ENCODE measurements around the gene BCL6. TPM values are rescaled to one million over a fixed set of nuclear protein-coding genes. Genes with fewer than 3 reads are reported as not detected.
A peak's percentile ranks its signal among the peaks of the same experiment; 100 is the strongest.

The BCL6 gene
- total and polyA plus RNA-seq, 2 donors (not counting 1 experiment from before 2014, with no cell fraction given): 21.2 to 48.2 TPM

DNA sequence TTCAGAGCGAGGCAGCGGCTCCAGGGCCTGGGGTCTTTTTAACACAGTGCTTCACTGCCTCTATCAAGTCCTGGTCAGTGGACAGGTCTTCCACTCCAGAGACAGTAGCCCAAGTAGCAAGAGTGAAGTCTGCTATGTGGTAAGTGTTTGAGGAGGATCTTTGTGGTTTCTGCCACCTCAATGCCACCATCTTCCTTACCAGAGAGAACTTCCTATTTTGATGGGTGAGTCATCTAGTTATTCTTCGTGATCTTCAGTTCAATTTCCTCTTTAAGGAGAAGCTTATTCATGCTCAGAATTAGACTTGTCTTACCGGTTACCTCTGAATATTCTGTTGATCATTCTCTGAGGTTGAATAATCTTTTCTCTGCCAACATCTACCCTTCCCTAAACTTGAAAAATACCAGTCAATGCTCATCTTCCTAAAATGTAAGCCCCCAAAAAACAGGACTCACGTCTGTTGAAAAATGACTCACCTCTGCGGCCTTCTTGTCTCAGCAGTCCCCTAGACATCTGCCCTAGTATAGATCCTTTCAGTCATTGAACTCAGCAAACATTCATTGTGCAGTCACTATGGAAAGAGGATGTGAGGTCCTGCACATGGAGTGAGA, 32.2 kb upstream of the BCL6 start:
- Mint-ChIP-seq H3K9me3 (ENCODE audit: insufficient read depth) (no peaks in the 10 kb centered on the region), H3K4me1 (peaks cover 33% of the 10 kb centered on the region), H3K4me3 (peak overlapping the region; percentile 62), H3K27me3 (no peaks in the 10 kb centered on the region), H3K27ac (peak overlapping the region; percentile 89)
- Histone ChIP-seq H3K4me1 (ENCODE audit: control insufficient read depth in 2 of 2, insufficient read depth in 2 of 2, low read length in 2 of 2) (peaks cover 29 to 35% of the 10 kb centered on the region in 2 donors), H4K20me1 (ENCODE audit: control insufficient read depth, insufficient read depth, low read length, poor library complexity, severe bottlenecking) (no peaks in the 10 kb centered on the region), H3K36me3 (replicated peaks in 1 of 2; ENCODE audit: control extremely low read depth in 1 of 2, control insufficient read depth in 1 of 2, extremely low read depth in 1 of 2, insufficient read depth in 2 of 2, low read length in 1 of 2) (no peaks in the 10 kb centered on the region), H3K27me3 (replicated peaks in 1 of 4; ENCODE audit: control extremely low read depth in 1 of 4, control insufficient read depth in 3 of 4, insufficient read depth in 4 of 4, low read length in 3 of 4) (no peaks in the 10 kb centered on the region), H3K27ac (ENCODE audit: low read length in 2 of 2) (peak overlapping the region in 1 of 2 donors; percentile 6), H3K79me2 (ENCODE audit: control insufficient read depth, insufficient read depth, low read length) (no peaks in the 10 kb centered on the region), H2AFZ (ENCODE audit: insufficient read depth, low read depth, low read length, poor library complexity, severe bottlenecking) (no peak overlapping the region), H3K9me3 (ENCODE audit: control extremely low read depth in 1 of 3, control insufficient read depth in 2 of 3, insufficient read depth in 1 of 3, low read length in 2 of 3) (no peaks in the 10 kb centered on the region), H3K4me3 (ENCODE audit: control extremely low read depth in 1 of 5, extremely low read depth in 1 of 5, insufficient read depth in 1 of 5, low read depth in 2 of 5, low read length in 4 of 5) (no peak overlapping the region), H3K4me2 (replicated peaks; ENCODE audit: low read depth, low read length, poor library complexity, severe bottlenecking) (peak overlapping the region; percentile 16), H3K9ac (ENCODE audit: low read length) (no peak overlapping the region)
- POLR2A ChIA-PET: interaction anchor here (1.0 kb wide), 1 partner anchor 32 kb away, joined by 4 read pairs; the partner anchor contains the start of gene BCL6
- intact Hi-C loops (cut with micrococcal nuclease): loop anchor here (2.0 to 10.0 kb wide), 2 partner anchors 331 to 377 kb away; partner anchors contain the start of gene LPP
- ATAC-seq (ENCODE audit: low read depth): peak; percentile 80
- peak; percentile 78 for DNase-seq
- WGBS (ENCODE audit: insufficient coverage): 80% methylated on average over 1 of the region's 6 CpGs
- TF ChIP-seq EZH2 (IDR thresholded peaks at IDR 0.05; ENCODE audit: borderline replicate concordance, insufficient read depth, low read depth, low read length, poor library complexity, severe bottlenecking): no peak
- TF ChIP-seq, protein P1, sequence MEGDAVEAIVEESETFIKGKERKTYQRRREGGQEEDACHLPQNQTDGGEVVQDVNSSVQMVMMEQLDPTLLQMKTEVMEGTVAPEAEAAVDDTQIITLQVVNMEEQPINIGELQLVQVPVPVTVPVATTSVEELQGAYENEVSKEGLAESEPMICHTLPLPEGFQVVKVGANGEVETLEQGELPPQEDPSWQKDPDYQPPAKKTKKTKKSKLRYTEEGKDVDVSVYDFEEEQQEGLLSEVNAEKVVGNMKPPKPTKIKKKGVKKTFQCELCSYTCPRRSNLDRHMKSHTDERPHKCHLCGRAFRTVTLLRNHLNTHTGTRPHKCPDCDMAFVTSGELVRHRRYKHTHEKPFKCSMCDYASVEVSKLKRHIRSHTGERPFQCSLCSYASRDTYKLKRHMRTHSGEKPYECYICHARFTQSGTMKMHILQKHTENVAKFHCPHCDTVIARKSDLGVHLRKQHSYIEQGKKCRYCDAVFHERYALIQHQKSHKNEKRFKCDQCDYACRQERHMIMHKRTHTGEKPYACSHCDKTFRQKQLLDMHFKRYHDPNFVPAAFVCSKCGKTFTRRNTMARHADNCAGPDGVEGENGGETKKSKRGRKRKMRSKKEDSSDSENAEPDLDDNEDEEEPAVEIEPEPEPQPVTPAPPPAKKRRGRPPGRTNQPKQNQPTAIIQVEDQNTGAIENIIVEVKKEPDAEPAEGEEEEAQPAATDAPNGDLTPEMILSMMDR (IDR thresholded peaks at IDR 0.05): no peak
- CTCF ChIA-PET: interaction anchor here (1.0 to 1.6 kb wide), 4 partner anchors 32 to 1180 kb away, joined by 3 to 8 read pairs (median 3); partner anchors contain the start of gene BCL6

GRCh38 chr3:187775549-187775948, 30.3 kb upstream of the BCL6 start:
- ATAC-seq (ENCODE audit: low read depth) (no peak), DNase-seq (no peak)
- H3K4me3 Mint-ChIP-seq: no peak overlapping the region
- H3K27me3 Mint-ChIP-seq: no peaks in the 10 kb centered on the region
- no peaks in the 10 kb centered on the region for H3K9me3 Mint-ChIP-seq (ENCODE audit: insufficient read depth)
- no peak overlapping the region for H3K27ac ChIP-seq (ENCODE audit: low read length in 2 of 2)
- no peaks in the 10 kb centered on the region for H3K9me3 ChIP-seq (ENCODE audit: control extremely low read depth in 1 of 3, control insufficient read depth in 2 of 3, insufficient read depth in 1 of 3, low read length in 2 of 3)
- H3K36me3 ChIP-seq (replicated peaks in 1 of 2; ENCODE audit: control extremely low read depth in 1 of 2, control insufficient read depth in 1 of 2, extremely low read depth in 1 of 2, insufficient read depth in 2 of 2, low read length in 1 of 2): no peaks in the 10 kb centered on the region
- H3K27me3 ChIP-seq (replicated peaks in 1 of 4; ENCODE audit: control extremely low read depth in 1 of 4, control insufficient read depth in 3 of 4, insufficient read depth in 4 of 4, low read length in 3 of 4): no peaks in the 10 kb centered on the region
- CTCF ChIA-PET: no interaction called here
- POLR2A ChIA-PET: no interaction called here
- WGBS (ENCODE audit: insufficient coverage): no CpG with 5 or more reads among the region's 1 CpG
- TF ChIP-seq, protein P1 (IDR thresholded peaks at IDR 0.05): no peak
- no peak for TF ChIP-seq EZH2 (IDR thresholded peaks at IDR 0.05; ENCODE audit: borderline replicate concordance, insufficient read depth, low read depth, low read length, poor library complexity, severe bottlenecking)
- peaks cover 29 to 35% of the 10 kb centered on the region in 2 donors for H3K4me1 ChIP-seq (ENCODE audit: control insufficient read depth in 2 of 2, insufficient read depth in 2 of 2, low read length in 2 of 2)
- H2AFZ ChIP-seq (ENCODE audit: insufficient read depth, low read depth, low read length, poor library complexity, severe bottlenecking): no peak overlapping the region
- no peaks in the 10 kb centered on the region for H4K20me1 ChIP-seq (ENCODE audit: control insufficient read depth, insufficient read depth, low read length, poor library complexity, severe bottlenecking)
- intact Hi-C loops (cut with micrococcal nuclease): loop anchor here (10.0 kb wide), 1 partner anchor 379 kb away; the partner anchor contains the start of gene LPP
- H3K9ac ChIP-seq (ENCODE audit: low read length): no peak overlapping the region
- H3K27ac Mint-ChIP-seq: no peak overlapping the region
- H3K4me2 ChIP-seq (replicated peaks; ENCODE audit: low read depth, low read length, poor library complexity, severe bottlenecking): no peak overlapping the region
- H3K79me2 ChIP-seq (ENCODE audit: control insufficient read depth, insufficient read depth, low read length): no peaks in the 10 kb centered on the region
- H3K4me3 ChIP-seq (ENCODE audit: control extremely low read depth in 1 of 5, extremely low read depth in 1 of 5, insufficient read depth in 1 of 5, low read depth in 2 of 5, low read length in 4 of 5): no peak overlapping the region
- peaks cover 37% of the 10 kb centered on the region for H3K4me1 Mint-ChIP-seq
